8988T (cell line): Measurements from ENCODE around the gene PHC3.

Source experiments
- DNase-seq: peaks from one replicate; pipeline ENCODE4 v3.0.0; 2011

PHC3 gene

DNA sequence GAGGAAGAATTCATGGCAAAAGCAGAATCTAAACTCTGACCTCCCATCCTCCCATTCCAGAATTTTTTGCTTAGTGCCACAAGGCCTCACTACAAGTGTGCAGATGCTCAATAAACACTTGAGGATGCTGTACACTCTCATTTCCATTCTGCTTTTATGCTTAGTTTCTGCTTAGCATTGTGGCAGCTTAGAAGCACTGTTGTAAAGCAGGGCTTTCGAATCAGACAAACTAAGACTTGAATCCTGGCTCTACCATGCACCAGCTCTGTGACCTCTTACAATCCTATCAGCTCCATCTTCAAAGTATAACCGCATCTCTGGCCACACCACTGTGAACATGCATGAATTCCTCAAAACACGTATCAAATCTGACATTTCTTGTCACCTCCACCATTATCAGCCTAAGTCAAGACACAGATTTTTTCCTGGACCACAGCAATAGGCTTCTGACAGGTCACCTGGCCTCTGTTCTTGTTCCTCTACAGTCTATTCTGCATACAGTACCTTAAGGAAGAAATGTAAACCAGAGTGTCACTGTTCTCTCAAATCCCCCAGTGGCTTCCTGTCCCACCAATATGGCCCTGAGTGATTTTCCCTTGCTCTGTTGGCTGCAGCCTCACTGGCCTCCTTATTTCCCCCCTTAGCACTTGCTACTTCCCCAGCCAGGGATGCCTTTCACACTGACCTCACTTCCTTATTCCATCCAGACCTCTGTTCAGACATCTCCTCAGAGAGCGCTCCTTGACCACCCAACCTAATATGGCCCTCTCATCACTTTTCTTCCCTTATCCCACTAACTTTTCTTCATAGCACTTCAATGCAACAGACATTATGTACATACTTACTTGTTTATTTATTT lies 8.1 kb upstream of the PHC3 start:
- no peak for DNase-seq

DNA sequence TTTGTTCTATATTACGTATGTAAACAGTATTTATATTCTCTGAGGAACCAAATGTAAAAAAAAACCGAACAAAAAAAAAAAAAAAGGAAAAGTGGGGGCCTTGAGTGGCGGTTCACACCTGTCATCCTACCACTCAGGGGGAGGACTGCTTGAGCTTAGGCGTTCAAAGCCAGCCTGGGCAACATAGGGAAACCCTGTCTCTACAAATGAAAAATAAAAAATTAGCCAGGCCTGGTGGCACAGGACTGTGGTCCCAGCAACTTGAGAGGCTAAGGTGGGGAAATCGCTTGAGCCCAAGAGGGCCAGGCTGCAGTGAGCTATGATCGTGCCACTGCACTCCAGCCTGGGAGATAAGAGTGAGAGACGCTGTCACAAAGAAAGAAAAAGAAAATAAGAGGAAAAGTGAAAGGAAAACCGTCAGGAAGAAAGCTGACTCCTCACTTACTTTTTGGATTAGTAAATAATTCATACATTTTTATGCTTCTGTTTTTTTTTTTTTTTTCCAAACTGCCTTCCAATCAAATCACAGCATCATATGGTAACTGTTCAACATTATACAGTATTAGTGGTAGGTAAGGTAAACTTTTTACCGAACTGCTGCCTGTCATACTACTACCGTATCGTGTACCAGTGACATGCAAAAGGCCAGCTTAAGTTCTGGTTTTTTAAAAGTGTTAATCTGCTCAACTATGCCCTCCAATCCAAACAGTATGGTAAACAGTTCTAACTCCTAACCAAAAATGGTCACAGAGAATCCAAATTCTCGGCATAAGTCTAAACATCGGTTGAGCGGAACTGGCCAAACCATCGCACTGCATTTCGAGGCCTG lies 1.2 kb downstream of the PHC3 start:
- DNase-seq, result no peak

DNA sequence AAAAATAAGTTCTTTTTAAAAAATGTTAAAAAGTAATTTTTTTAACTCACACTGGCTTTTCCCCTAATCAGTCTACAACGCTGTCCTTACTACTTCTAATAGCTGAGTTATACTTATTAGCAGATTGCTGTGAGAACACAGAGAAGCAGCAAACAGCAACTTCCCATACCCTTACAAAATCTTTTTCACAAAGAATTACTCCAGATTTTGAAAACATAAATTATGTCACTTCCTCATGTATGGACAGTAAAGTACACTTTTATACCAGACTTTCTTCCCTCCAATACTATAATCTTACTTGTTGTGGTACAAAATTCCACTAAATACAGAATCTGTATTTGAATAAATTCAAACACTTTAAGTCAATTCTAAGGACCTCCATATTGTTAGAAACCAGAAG lies 2.1 kb downstream of the PHC3 start:
- DNase-seq, result no peak

DNA sequence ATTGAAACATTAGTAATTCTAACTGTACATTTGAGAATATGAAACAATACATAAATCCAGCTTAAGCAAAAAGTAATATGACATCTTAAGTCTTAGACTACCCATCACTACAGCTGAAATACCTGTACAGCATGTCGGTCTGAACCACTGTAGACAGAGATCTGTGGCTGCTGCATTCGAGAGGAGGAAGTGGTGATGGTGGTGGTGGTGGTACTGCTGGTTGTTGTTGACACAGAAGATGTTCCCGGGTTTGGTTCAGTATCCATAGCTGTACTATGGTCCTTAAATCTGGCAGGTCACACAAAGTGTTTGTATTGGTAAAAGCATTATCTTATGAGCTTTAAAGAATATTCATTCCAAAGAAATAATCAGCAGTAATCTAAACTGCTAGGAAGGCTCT lies 2.9 kb downstream of the PHC3 start:
- no peak for DNase-seq

DNA sequence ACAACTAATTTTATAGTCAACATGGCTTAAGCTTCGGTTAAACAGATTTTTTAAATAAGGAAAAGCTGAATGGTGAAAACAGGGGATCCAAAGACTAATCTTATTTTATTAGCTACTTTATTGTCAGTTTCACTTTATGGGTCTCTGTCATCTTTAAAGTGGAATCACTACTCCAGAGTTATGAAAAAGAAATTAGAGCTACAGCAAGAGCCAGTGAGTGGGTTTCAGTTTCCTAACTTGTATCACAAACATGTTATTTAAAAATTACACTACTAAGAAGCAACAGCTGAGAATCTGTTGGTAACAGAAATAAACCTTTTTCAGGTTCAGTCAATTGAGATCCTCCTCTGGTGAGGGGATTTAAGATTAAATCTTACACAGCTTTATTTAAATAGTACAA lies 10.0 kb downstream of the PHC3 start:
- no peak for DNase-seq

DNA sequence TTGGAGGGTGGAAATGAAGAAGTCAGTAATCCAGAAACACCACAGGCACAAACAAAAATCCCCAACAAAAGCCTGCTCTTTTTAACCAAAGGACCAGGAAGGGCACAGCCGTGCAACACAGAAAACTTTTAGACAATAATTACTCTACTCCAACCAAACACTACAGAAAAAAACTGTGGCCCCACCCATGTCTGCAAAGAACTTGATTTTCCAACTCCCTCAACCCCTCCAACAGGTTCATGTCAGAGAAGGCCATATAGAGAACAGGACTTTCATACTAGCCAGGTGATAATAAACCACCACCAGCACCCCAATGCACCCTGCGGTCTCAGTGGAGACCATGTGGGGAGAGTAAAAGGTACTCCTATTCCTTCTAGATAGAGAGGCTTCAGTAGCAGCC lies 16.8 kb downstream of the PHC3 start:
- no peak for DNase-seq

DNA sequence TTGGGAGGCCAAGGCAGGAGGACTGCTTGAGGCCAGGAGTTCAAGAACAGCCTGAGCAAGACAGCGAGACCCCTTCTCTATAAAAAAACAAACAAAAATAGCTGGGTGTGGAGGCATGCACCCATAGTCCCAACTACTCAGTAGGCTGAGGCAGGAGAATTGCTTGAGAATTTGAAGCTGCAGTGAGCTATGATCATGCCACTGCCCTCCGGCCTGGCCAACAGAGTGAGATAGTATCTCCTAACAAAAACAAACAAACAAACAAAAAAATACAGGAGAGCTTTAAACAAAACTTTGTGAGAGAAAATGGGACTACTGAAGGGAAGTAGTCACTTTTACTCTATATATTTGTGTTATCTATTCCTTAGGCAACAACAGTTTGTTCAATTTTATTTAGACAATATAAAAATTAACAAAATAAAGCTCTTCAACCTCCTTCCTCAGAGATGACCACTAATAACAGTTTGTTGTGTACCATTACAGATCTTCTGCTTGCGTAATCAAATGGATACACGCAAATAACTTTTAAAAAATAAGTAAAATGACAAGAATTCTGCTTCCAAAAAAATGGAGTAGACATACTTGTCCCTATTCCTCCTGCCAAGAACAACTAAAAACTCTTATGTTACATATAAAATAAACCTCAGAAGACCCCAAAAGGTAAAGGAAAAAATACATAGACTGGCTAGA lies 17.4 kb downstream of the PHC3 start:
- DNase-seq, result no peak

DNA sequence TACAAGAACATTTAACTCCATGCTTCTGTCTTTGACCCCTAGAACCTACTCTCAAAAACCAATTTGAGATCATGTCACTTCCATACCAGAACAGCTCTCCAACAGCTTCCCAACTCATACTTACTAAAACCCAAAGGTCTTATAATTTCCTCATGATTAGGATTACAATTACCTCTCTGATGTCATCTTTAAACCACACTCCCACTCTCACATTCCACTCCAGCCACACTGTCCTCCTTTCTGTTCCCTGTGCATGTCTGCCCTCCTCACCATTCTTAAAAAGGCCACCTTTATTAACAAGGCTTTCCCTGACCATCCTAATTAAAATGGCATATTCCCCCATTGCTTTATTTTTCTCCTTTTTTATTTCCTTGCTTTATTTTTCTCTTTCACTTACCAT lies 18.9 kb downstream of the PHC3 start:
- DNase-seq, result no peak

DNA sequence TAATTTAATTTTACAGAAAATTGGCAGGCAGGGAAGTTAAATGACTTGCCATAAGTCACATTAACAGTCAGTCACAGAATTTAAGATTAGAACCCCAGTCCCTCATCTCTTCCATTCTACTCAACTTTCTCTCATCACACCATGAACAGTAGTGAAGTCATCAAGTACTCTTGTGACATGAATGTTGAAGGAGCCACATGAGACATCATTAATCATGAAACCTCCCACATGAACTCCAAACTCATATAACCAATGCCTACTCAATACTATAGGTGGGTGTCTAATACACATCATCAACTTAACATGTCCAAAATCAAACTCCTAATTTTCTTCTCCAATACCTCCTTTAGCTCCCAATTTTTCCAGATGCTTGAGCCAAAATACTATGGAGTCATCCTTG lies 19.5 kb downstream of the PHC3 start:
- no peak for DNase-seq

DNA sequence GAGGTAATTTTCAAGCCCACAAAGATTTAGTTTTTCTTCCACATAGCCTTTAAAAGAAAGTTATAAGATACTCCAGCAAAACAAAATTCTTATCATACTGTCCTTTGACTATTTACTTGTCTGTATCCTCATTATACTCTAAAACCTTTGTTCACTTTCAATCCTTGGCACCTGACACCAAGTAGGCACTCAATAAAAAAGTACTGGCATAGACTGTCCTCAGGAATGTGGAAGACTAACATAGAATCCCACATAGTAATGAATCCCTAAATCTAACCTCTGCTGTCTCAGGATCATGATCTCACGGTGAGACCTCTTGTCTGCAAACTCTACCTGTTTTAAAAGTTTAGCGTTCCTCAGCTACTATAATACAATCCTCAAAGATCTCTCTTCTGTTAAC lies 21.6 kb downstream of the PHC3 start:
- no peak for DNase-seq

DNA sequence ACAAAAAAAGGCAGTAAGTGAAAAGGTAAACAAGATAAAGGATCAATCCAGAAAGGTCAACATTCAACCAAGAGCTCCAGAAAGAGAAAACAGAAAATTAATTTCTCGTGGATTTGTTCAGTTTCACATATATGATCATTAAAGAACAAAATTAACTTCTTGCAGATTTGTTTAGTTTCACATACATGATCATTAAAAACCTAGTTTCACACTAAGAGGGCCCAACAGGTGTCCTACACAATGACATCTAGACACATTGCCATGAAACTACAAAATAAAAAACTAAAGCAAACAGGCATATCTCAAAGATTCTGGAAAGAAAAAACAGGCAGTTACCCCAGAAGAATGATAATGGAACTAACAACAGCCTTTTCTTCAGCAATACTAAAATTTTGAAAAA lies 22.1 kb downstream of the PHC3 start:
- no peak for DNase-seq

DNA sequence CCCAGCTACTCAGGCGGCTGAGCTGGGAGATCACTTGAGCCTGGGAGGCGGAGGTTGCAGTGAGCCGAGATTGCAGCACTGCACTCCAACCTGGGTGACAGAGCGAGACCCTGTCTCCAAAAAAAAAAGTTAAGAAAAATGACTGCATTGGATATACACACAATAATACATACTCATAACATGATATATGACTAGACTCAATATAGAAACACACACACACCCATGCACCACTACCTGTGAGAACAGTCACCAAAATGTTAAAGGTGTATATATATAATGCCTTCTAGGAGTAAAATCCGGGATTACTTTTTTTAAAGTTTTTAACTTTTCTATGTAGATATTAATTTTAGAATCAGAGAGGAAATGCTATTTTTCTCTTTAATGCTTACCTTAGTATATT lies 25.9 kb downstream of the PHC3 start:
- no peak for DNase-seq

DNA sequence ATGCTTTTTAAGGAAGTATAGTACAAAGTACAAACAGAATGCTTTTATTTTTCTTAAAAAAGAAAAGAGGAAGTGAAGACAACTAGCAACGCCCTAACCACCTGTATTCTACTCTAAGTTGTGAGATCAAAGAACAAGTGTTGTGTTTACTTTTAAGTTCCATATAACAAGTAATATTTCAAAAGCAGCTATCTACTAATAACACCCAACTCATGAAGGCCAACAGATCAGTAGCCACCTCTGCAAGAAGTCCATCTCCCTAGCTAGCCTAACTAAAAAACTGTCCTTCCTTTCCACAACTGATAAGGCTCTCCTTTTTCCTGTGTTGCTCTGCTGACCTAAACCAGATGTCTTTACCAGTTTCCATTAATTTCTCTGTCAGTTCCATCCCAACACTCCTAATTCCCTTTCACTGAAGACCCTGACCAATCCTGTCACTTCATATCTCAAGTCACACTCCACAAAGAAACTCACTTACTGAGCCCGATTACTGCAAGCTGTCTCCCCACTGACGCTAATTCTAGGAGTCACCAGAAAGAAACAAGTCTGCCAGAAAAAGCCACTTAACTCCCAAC lies 26.9 kb downstream of the PHC3 start:
- DNase-seq, result no peak

DNA sequence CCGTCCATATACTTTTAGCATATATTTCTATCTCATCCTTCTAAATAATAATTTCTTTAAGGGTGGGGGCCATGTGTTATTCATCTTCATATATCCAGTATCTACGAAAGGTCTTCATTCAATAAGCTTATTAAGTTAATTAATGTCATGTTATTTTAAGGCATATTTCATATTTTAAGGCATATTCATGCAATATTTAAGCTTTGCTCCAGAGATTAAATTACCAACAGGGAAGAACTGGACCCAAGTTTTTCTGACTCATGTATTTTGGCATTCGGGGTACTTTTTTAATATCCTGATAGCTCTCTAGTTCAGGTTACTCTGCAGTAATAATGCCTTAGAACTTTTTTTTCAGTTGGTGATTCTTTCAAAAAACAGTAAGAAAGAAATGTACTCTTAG lies 27.4 kb downstream of the PHC3 start:
- no peak for DNase-seq

DNA sequence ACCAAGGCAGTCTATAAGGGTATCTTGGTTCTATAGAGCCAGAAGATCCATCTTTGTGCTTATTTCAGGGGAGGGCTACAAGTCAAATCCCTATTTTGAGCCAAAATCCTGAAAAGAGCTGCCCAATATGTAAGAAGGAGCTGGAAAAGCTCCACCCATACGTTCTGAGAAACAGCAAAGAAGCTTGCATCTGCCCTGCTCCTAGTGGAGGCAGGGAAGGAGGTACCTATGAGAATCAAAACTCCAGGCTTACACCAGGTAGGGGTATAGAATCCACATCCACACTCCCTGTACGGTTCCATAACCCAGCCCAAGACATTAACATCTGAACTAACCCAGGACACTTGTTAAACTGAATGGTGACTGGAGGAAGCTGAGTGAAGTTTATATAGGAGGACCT lies 30.0 kb downstream of the PHC3 start:
- no peak for DNase-seq

DNA sequence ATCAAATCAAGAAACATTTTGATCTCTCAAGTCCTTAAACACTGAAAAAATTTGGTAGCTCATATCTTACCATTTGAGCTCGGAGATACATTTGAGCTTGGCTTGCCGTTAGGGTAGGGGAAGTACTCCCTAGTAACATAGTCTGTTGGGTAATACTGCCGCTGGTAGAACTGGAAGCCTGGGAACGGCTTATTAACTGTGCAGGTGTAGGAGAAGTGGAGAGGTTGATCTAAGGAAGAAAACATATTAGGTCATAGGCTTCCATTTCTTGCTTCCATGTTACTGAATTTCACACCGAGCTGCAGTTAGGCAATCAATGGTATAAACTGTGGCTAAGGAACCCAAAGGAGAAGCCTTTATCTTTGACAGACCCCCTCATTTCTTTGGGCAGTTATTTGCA lies 32.5 kb downstream of the PHC3 start:
- DNase-seq, result no peak

DNA sequence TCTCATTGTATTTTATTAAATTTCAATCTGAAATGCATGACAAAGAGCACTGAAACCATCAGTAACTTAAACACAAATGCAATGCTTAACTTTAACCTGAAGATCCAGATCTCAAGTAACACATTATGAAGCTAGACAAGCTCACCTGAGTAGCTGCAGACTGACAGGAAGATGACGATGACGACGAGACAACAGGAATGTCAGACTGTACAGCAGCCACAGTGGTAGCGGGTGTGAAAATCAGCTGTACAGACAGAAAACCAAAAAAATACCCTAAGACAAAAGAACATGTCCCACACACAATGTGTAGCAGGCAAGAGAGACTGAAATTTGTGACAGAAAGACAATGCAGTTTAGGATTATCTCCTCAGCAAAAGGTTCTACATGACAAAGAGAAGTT lies 36.3 kb downstream of the PHC3 start:
- DNase-seq, result no peak

DNA sequence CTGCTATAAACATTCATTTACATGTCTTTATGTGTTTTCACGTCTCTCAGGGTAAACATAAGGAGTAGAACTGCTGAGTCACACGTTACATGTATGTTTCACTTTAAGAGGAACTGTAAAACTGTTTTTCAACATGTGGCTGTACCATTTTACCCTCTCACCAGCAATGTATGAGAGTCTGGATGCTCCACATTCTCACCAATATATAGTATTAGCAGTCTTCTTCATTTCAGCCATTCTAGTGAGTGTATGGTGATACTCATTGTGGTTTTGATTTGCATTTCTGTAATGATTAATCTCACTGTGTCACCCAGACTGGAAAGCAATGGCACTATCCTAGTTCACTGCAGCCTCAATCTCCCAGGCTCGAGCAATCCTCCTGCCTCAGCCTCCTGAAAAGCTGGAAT lies 37.1 kb downstream of the PHC3 start:
- DNase-seq, result no peak

DNA sequence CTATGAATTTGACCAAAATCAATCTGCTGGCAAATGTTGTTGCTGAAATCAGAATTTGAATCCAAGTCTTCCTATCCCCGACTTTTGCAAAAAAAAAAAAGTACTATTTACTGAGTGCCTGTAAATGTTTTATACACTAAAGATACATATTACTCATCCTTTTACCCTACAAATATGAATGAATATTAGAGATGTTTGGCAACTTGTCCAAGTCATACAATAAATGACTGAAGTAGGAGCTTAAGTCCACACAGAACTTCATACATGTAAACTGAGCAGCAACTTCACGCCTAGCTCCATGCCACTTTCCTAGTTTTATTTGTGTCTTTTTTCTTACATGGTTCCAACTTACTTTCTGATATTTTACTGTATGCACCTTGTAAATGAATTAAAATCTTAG lies 39.2 kb downstream of the PHC3 start:
- DNase-seq, result no peak

DNA sequence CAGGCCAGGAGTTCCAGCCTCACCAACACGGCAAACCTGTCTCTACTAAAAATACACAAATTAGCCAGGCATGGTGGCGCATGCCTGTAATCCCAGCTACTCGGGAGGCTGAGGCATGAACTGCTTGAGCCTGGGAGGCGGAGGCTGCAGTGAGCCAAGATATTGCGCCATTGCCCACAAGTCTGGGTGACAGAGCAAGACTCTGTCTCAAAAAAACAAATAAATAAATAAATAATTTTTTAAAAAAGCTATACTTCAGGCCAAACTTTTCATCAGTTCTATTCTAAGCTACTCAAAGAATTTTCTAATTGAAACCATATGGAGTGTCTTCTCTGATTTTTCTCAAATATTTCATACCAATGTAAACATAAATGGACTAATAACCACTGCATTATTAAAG lies 43.5 kb downstream of the PHC3 start:
- DNase-seq, result no peak

DNA sequence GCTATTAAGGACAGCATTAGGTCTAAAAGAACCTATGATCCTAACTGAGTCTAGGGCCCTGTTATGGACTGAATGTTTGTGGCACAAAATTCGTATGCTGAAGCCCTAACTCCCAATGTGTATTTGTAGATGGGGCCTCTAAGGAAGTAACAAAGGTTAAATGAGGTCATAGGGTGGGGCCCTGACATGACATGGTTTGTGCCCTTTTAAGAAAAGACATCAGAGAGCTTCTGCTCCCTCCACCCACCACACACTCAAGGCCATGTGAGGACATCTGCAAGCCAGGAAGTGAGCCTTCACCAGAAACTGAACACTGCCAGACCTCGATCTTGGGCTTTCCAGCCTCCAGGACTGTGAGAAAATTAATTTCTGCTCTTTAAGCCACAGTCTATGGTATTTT lies 49.2 kb downstream of the PHC3 start:
- DNase-seq, result no peak

DNA sequence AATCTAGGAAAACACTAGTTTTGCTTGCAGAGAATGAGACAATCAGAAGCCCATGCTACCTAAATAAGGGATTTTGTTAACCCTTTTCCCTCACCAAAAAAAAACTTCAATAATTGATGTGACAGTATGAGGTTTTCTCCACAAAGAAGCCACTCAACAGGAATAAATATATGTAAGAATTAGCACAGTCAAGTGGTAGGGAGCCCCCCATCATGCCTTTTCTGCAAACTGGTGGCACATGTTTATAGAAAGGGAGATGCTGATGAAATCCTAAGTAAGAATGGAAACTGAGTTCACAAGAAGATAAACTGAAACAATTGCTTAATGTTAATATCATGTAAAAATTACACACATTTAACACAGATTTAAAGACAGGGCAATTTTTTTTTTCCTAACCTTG lies 51.0 kb downstream of the PHC3 start:
- DNase-seq, result no peak

DNA sequence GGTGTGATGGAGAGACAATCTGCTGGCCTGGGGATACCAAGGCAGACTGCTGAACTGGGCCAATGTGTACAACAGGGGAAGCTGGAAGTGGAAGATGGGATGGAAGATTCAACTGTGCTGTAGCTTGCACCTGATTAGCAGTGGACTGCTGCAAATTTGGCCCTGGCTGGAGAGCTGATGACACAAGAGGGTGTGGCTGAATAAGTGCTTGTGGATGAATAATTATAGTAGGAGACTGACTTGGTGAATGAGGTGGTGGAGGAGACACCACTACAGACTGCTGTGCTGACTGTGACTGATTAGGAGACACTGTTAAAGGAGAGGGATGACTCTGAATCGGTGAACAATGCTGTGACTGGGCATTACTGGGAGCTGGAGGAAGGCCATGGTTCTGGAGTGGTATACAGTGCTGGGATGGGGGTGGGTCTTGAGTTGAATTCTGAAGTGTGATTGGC lies 52.5 kb downstream of the PHC3 start:
- no peak for DNase-seq
